T-cell (primary cell): ENCODE measurements around the gene APOC3. TPM values are rescaled to one million over a fixed set of nuclear protein-coding genes. Genes with fewer than 3 reads are reported as not detected.
"Not testable (repeated sequence)": the region's sequence is repeated elsewhere in the genome, so short reads cannot be mapped to it uniquely, and the experiment has no call there.

Experiments used
- ATAC-seq, 4 experiments: fragments of 200-7000 bp in 3 of 4; fragments of 150-1000 bp in 1 of 4; cut with Tn5 transposase; replicated peaks in 1 of 4; 1 replicate in 3 of 4; 2 replicates in 1 of 4; pipeline ENCODE4 v1.10.0; 2021; ENCODE audit warnings: moderate library complexity in 3 of 4, mild to moderate bottlenecking in 2 of 4, moderate number of reproducible peaks in 1 of 4
- CTCF ChIA-PET, 2 donors: fragments of 300-600 bp; sonication (Branson Sonifier 250); formaldehyde crosslinking; loops; one replicate each; lab custom pipeline; 2022; ENCODE audit warnings: antibody characterized with exemption in 2 of 2; lab: Charles Lee
- POLR2A ChIA-PET, 2 donors: fragments of 300-600 bp; sonication (Branson Sonifier 250); formaldehyde crosslinking; loops; one replicate each; lab custom pipeline; 2022; ENCODE audit warnings: antibody characterized with exemption in 2 of 2; lab: Charles Lee
- DNase-seq, 35 experiments: peaks; one replicate each; pipeline versions ENCODE4 v3.0.0 to v3.0.0-alpha.2; 2013 to 2023
- H3K27ac ChIP-seq: one replicate; pipeline ENCODE4 v1.5.1; 2013; ENCODE audit warnings: low read length
- H3K27me3 ChIP-seq, 2 experiments: replicated peaks in 1 of 2; 1 replicate in 1 of 2; 2 replicates in 1 of 2; pipeline versions ENCODE4 v1.6.1 to v1.7.0; 2013; ENCODE audit warnings: low read length in 1 of 2, mixed read lengths in 1 of 2; ENCODE audit not compliant: control insufficient read depth in 2 of 2, insufficient read depth in 2 of 2; ENCODE audit errors: extremely low read depth in 1 of 2
- H3K36me3 ChIP-seq, 2 donors: 1 replicate in 1 of 2; 2 replicates in 1 of 2; pipeline versions ENCODE4 v1.6.1 to v1.7.0; 2013; ENCODE audit warnings: low read length in 1 of 2; ENCODE audit not compliant: control insufficient read depth in 2 of 2, insufficient read depth in 1 of 2; ENCODE audit errors: extremely low read depth in 1 of 2
- H3K4me1 ChIP-seq, 2 experiments: 1 replicate in 1 of 2; 2 replicates in 1 of 2; pipeline versions ENCODE4 v1.6.1 to v1.7.0; 2013; ENCODE audit warnings: low read length in 2 of 2, mixed read lengths in 1 of 2; ENCODE audit not compliant: insufficient read depth in 2 of 2, control insufficient read depth in 1 of 2; ENCODE audit errors: extremely low read depth in 1 of 2
- H3K4me3 ChIP-seq, 2 donors: 1 replicate in 1 of 2; 2 replicates in 1 of 2; pipeline versions ENCODE4 v1.5.1 to v1.7.0; 2013; ENCODE audit warnings: mild to moderate bottlenecking in 2 of 2, low read length in 1 of 2, moderate library complexity in 1 of 2; ENCODE audit not compliant: control insufficient read depth in 1 of 2; ENCODE audit errors: extremely low read depth in 1 of 2
- H3K9me3 ChIP-seq: 2 replicates; pipeline ENCODE4 v1.7.0; 2013
- H3K27ac Mint-ChIP-seq, 2 donors: one replicate each; pipeline ENCODE4 v1.8.0; 2020 to 2021; ENCODE audit warnings: mild to moderate bottlenecking in 2 of 2, mixed read lengths in 2 of 2
- H3K27me3 Mint-ChIP-seq, 2 donors: one replicate each; pipeline ENCODE4 v1.8.0; 2021 to 2022; ENCODE audit warnings: mixed read lengths in 2 of 2
- H3K36me3 Mint-ChIP-seq: one replicate; pipeline ENCODE4 v1.8.0; 2021; ENCODE audit warnings: mixed read lengths
- H3K4me1 Mint-ChIP-seq, 3 donors: one replicate each; pipeline ENCODE4 v1.8.0; 2020 to 2022; ENCODE audit warnings: mixed read lengths in 3 of 3, mild to moderate bottlenecking in 1 of 3
- H3K4me3 Mint-ChIP-seq, 3 donors: one replicate each; pipeline ENCODE4 v1.8.0; 2020 to 2022; ENCODE audit warnings: mild to moderate bottlenecking in 3 of 3, mixed read lengths in 3 of 3, moderate library complexity in 3 of 3
- H3K9me3 Mint-ChIP-seq, 3 donors: one replicate each; pipeline ENCODE4 v1.8.0; 2020 to 2022; ENCODE audit warnings: mixed read lengths in 3 of 3
- WGBS: methylation state at CpG from one replicate; pipeline ENCODE4 v1.1.5; 2013; ENCODE audit warnings: missing lambda C conversion rate; ENCODE audit not compliant: insufficient coverage; 5-methylcytosine and 5-hydroxymethylcytosine counted together
- total RNA-seq, 35 experiments: library from RNA in 6 of 35; stranded (reverse) in 6 of 35; fragments of 120-200 nt in 1 of 35; gene quantifications; one replicate each; pipeline versions ENCODE4 v1.2.1 to v1.2.4 and lab custom pipeline; 2013 to 2026

APOC3 gene
- total RNA-seq, 5 donors from 2014 or later (not counting 1 experiment from before 2014, with no cell fraction given), result 3.3 to 4.1 (median 3.7) TPM; not detected in 2

DNA sequence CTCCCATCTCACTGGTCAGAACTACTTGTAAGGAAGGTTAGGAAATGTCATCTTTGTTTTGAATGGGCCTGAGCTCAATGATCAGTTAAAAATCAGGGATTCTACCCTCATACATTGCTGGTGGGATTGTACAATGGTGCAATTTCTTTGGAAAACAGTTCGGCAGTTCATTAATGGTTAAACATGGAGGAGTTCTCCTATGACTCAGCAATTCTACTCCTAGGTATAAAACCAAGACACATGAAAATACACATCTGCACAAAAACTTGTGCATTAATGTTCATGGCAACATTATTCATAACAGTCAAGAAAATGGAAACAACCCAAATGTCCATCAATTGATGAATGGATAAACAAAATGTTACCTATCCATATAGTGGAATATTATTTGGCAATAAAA, 33.2 kb upstream of the APOC3 start:
- no peaks in the 10 kb centered on the region for H3K36me3 Mint-ChIP-seq
- Histone ChIP-seq H3K27ac (no peak overlapping the region), H3K4me1 (peaks cover 0 to 3% of the 10 kb centered on the region in 2 experiments), H3K4me3 (no peak overlapping the region), H3K27me3 (peaks cover 0 to 4% of the 10 kb centered on the region in 2 experiments), H3K9me3 (no peaks in the 10 kb centered on the region), H3K36me3 (no peaks in the 10 kb centered on the region)
- H3K4me3 Mint-ChIP-seq, result no peak overlapping the region
- CTCF ChIA-PET, result interaction anchor here in 1 of 2 donors (0.7 kb wide), 1 partner anchor 45 kb away, joined by 3 read pairs; no protein-coding TSS in a partner anchor
- WGBS, result no CpG with 5 or more reads among the region's 1 CpG
- H3K27ac Mint-ChIP-seq, result no peak overlapping the region
- no peaks in the 10 kb centered on the region for H3K9me3 Mint-ChIP-seq
- no peak for ATAC-seq
- no peak for DNase-seq
- POLR2A ChIA-PET, result no interaction called here
- peaks cover 5 to 10% of the 10 kb centered on the region in 2 donors for H3K27me3 Mint-ChIP-seq
- H3K4me1 Mint-ChIP-seq, result peaks cover 0 to 3% (median under 1%) of the 10 kb centered on the region in 3 donors

DNA sequence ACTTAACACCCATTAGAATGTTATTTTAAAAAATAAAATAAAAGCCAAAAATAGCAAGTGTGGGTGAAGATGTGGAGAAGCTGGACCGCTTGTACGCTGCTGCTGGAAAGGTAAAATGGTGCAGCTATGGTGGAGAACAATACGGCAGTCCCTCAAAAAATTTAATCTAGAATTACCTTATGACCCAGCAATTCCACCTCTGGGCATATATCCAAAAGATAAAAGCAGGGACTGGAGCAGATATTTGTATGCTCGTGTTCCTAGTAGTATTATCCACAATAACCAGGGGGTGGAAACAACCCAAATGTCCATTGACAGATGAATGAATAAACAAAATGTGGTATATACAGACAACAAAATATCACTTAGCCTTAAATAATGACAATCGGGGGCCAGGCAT, 31.9 kb upstream of the APOC3 start:
- Mint-ChIP-seq H3K27ac (no peak overlapping the region), H3K4me1 (peaks cover 0 to 2% (median 0%) of the 10 kb centered on the region in 3 donors), H3K36me3 (no peaks in the 10 kb centered on the region), H3K27me3 (peaks cover 7 to 12% of the 10 kb centered on the region in 2 donors), H3K4me3 (no peak overlapping the region), H3K9me3 (no peaks in the 10 kb centered on the region)
- POLR2A ChIA-PET, result no interaction called here
- ATAC-seq (no peak), DNase-seq (no peak)
- CTCF ChIA-PET, result interaction anchor here in 1 of 2 donors (0.7 kb wide), 1 partner anchor 1467 kb away, joined by 8 read pairs; no protein-coding TSS in a partner anchor
- no peak overlapping the region for H3K27ac ChIP-seq
- no peaks in the 10 kb centered on the region for H3K36me3 ChIP-seq
- peaks cover 0 to 6% of the 10 kb centered on the region in 2 experiments for H3K27me3 ChIP-seq
- no peaks in the 10 kb centered on the region for H3K9me3 ChIP-seq
- H3K4me1 ChIP-seq, result no peaks in the 10 kb centered on the region
- no peak overlapping the region for H3K4me3 ChIP-seq
- no CpG with 5 or more reads among the region's 5 CpGs for WGBS

DNA sequence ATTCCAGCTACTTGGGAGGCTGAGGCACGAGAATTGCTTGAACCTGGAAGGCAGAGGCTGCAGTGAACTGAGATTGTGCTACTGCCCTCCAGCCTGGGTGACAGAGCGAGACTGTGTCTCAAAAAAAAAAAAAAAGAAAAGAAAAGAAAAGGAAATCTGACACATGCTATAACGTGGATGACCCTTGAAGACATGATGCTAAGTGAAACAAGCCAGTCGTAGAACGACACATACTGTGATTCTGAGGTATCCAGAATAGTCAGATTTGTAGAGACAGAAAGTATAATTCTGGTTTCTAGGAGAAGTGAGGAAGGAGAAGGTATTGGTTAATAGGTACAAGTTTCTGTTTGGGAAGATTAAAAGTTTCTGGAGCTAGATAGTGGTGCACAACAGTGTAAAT, 31.3 kb upstream of the APOC3 start:
- POLR2A ChIA-PET, result no interaction called here
- CTCF ChIA-PET, result interaction anchor here (1.0 to 1.4 kb wide), 2 partner anchors 11 to 37 kb away, joined by 3 read pairs; partner anchors contain the start of gene ZPR1 (in 1 of the 2)
- WGBS, result 71% methylated on average over 5 of the region's 5 CpGs

DNA sequence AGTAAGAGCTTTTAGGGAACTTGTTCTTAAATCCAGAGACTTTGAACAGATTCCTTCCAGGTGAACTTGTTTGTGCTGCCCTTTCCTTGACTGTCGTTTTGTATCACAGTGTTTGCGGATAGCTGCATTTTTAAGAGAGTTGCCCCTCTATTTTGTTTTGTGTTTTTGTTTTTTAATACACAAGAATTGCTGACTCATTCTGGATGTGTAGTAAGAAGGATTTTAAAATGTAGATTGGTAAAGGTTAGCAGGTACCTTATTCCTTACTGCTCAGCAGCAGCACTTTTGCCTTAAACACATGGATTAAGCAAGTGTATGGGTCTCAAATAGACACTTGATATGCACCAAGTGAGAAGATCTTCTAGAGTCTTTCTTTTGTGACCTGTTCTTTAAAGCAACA, 29.1 kb upstream of the APOC3 start:
- Mint-ChIP-seq H3K4me3 (no peak overlapping the region), H3K9me3 (no peaks in the 10 kb centered on the region), H3K27me3 (peaks cover 7 to 9% of the 10 kb centered on the region in 2 donors), H3K27ac (no peak overlapping the region), H3K4me1 (no peaks in the 10 kb centered on the region), H3K36me3 (no peaks in the 10 kb centered on the region)
- POLR2A ChIA-PET, result no interaction called here
- ATAC-seq (no peak), DNase-seq (no peak)
- no CpG with 5 or more reads among the region's 2 CpGs for WGBS
- H3K4me3 ChIP-seq, result no peak overlapping the region
- H3K9me3 ChIP-seq, result no peaks in the 10 kb centered on the region
- H3K4me1 ChIP-seq, result no peaks in the 10 kb centered on the region
- CTCF ChIA-PET, result interaction anchor here in 1 of 2 donors (0.9 kb wide), 1 partner anchor 11 kb away, joined by 4 read pairs; no protein-coding TSS in a partner anchor
- no peaks in the 10 kb centered on the region for H3K36me3 ChIP-seq
- H3K27me3 ChIP-seq, result peaks cover 0 to 6% of the 10 kb centered on the region in 2 experiments
- no peak overlapping the region for H3K27ac ChIP-seq

More for the DNA sequence above, 31.3 kb upstream of the APOC3 start:
- Histone ChIP-seq H3K27me3 (peaks cover 0 to 6% of the 10 kb centered on the region in 2 experiments), H3K4me3 (no peak overlapping the region), H3K9me3 (no peaks in the 10 kb centered on the region), H3K4me1 (no peaks in the 10 kb centered on the region), H3K36me3 (no peaks in the 10 kb centered on the region), H3K27ac (no peak overlapping the region)
- no peaks in the 10 kb centered on the region for H3K9me3 Mint-ChIP-seq
- H3K27me3 Mint-ChIP-seq, result peaks cover 7 to 13% of the 10 kb centered on the region in 2 donors
- no peaks in the 10 kb centered on the region for H3K4me1 Mint-ChIP-seq
- no peak overlapping the region for H3K4me3 Mint-ChIP-seq
- DNase-seq (no peak), ATAC-seq (no peak)
- no peak overlapping the region for H3K27ac Mint-ChIP-seq
- no peaks in the 10 kb centered on the region for H3K36me3 Mint-ChIP-seq

DNA sequence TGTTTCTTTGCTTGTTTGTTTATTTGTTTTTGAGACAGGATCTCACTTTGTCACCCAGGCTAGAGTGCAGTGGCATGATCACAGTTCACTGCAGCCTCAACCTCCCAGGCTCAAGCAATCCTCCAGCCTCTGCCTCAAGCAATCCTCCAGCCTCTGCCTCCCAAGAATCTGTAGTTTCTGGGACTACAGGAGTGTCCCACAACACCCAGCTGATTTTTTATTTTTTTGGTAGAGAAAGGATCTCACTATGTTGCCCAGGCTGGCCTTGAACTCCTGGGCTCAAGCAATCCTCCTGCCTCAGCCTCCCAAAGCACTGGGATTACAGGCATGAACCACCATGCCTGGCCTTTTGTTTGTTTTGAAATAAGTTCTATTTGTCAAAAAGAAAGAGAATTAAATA, 28.0 kb upstream of the APOC3 start:
- H3K36me3 Mint-ChIP-seq, H3K4me1 Mint-ChIP-seq, H3K36me3 ChIP-seq, DNase-seq, H3K27me3 ChIP-seq, ATAC-seq, H3K27ac ChIP-seq, H3K27ac Mint-ChIP-seq, H3K4me1 ChIP-seq, H3K9me3 ChIP-seq, H3K4me3 Mint-ChIP-seq, H3K27me3 Mint-ChIP-seq, H3K9me3 Mint-ChIP-seq, H3K4me3 ChIP-seq, CTCF ChIA-PET: not testable (repeated sequence)
- POLR2A ChIA-PET, result interaction anchor here in 1 of 2 donors (0.6 kb wide), 1 partner anchor 28 kb away, joined by 3 read pairs; no protein-coding TSS in a partner anchor

DNA sequence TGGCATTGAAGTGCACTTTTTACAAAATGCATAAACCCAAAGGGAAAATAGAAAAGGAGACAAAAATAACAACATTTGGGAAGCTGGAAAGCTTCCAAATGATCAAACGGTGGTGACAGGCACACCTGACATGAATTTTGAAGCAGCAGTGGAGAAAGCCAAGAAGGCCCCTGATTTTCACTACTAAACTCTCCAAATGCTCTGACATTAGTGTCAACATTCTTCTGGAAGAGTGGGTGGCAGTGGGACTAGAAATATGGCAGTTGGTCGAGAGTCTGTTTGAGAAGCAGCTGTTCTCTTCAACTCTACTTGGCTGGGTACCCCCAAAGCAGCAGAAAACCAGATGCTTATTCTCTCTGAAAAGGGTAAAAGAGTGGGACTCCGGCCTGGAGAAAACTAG, 25.7 kb upstream of the APOC3 start:
- no peaks in the 10 kb centered on the region for H3K4me1 ChIP-seq
- CTCF ChIA-PET, result no interaction called here

More for the DNA sequence above, 25.7 kb upstream of the APOC3 start:
- Histone ChIP-seq H3K27ac (no peak overlapping the region), H3K9me3 (no peaks in the 10 kb centered on the region), H3K36me3 (no peaks in the 10 kb centered on the region), H3K27me3 (peaks cover 0 to 6% of the 10 kb centered on the region in 2 experiments), H3K4me3 (no peak overlapping the region)
- 60% methylated on average over 1 of the region's 3 CpGs for WGBS
- no peak for ATAC-seq
- Mint-ChIP-seq H3K9me3 (no peaks in the 10 kb centered on the region), H3K4me1 (no peaks in the 10 kb centered on the region), H3K27me3 (peaks cover 7 to 9% of the 10 kb centered on the region in 2 donors), H3K36me3 (no peaks in the 10 kb centered on the region), H3K4me3 (no peak overlapping the region), H3K27ac (no peak overlapping the region)
- POLR2A ChIA-PET, result no interaction called here
- no peak for DNase-seq
